GM04503 (cell line): ENCODE results near the gene DNAJB7.
A peak's percentile ranks its signal among the peaks of the same experiment; 100 is the strongest.
"Not testable (repeated sequence)": the region's sequence is repeated elsewhere in the genome, so short reads cannot be mapped to it uniquely, and the experiment has no call there.

Experiments
- DNase-seq: peaks from one replicate; pipeline ENCODE4 v3.0.0-alpha.2; 2012; ENCODE audit warnings: low read depth

Gene DNAJB7

GRCh38 chr22:40862013-40862412 lies at the start of gene DNAJB7:
Gene DNAJB7 (minus strand): TSS chr22:40862113. CDS start chr22:40861994, 119 bp downstream.
- DNase-seq = no peak

DNA sequence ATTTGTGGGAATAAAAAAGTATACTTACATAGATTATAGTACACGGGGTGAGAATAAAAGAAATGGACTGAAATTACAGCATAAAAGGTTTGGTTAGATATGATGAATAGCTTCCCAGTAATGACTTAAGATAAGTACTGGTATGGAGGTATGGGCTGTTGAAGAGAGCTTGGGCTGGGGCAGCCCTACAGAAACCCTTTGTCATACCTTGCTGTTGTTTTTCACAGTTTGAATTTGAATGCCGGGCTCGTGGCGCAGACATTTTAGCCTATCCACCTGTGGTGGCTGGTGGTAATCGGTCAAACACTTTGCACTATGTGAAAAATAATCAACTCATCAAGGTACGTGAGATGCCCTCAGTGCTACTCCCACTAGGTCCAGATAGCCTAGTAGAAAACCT lies 47.0 kb upstream of the DNAJB7 start:
- no peak for DNase-seq

GRCh38 chr22:40904101-40904500 lies 42.2 kb upstream of the DNAJB7 start:
- DNase-seq = no peak

GRCh38 chr22:40898850-40899357 lies 37.0 kb upstream of the DNAJB7 start:
- peak; percentile 16 for DNase-seq

- no peak for DNase-seq
Measured at GRCh38 chr22:40894417-40894816, 32.5 kb upstream of the DNAJB7 start.

- DNase-seq = peak; percentile 8
Measured at GRCh38 chr22:40890881-40891280, 29.0 kb upstream of the DNAJB7 start.

DNA sequence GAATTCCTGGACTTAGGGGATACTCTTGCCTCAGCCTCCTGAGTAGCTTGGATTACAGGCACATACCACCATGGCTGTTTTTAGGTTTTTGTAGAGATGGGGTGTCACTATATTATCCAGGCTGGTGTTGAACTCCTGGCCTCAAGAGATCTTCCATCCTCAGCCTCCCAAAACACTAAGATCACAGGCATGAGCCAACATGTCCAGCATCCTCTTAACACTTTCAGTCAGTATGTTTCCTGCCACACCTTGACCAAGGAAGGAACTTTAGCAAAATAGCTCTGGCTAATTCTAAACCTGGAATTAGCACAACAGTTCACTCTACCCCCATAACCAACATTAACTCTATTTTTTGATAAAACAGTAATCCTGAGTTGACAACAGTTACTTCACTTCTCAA lies 27.2 kb upstream of the DNAJB7 start:
- DNase-seq = no peak

DNA sequence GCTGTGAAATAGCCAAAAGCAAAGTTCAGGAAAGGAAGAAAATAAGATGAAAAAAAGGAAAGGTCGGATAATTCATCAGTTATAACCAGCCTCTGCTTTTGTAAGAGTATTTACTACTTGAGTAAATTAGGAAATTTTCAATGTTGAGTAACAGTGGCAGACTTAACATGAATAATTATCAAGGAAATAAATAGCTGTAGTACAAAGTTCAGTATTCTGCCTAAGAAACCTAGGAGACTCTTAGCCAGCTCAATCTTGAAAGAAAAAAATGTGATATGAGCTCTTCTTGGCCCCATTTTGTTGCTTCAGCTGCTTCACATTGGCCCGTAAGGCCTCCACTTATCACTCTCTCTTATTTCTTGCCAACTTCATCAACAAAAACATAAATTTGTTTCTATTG lies 17.0 kb upstream of the DNAJB7 start:
- no peak for DNase-seq

DNA sequence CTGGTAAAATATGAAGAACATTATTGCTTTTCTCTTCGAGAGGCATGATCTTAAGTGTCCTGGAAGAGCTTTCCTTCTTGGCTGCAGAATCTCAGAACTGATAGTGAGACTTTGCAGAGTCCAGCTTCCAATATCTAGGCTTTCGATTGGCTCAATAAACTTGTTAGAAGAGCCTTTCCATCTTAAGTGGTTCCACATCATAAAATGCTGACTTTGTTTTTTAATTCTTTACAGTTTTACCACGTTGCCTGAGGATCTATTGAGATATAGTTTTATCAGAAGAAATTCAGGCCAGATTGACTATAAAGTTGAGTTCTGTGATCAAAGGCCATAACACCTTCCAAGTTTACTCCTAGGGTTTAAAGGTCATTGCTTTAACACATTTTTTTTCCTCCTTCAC lies 15.6 kb upstream of the DNAJB7 start:
- DNase-seq = no peak

DNA sequence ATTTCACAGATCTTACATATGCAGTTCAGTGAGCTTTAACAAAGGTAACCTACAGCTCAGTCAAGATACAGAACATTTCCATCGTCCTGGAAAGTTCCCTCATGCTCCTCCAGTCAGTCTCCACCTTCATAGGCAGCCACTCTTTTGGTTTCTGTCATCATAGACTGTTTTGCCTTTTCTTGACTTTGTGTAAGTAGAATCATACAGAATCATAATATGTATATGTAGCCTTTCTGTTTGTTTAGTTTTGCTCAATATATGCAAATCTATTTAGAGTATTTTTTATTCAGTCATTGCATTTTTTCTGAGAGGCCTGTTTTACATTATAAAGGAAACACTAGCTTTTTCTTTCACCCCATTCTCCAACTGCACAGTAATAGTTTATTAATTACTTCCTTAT lies 15.0 kb upstream of the DNAJB7 start:
- no peak for DNase-seq

- DNase-seq = no peak
Measured at GRCh38 chr22:40875111-40875510, 13.2 kb upstream of the DNAJB7 start.

GRCh38 chr22:40874016-40874415 lies 12.1 kb upstream of the DNAJB7 start:
- DNase-seq = no peak

GRCh38 chr22:40868379-40868778 lies 6.5 kb upstream of the DNAJB7 start:
- not testable (repeated sequence) for DNase-seq

DNA sequence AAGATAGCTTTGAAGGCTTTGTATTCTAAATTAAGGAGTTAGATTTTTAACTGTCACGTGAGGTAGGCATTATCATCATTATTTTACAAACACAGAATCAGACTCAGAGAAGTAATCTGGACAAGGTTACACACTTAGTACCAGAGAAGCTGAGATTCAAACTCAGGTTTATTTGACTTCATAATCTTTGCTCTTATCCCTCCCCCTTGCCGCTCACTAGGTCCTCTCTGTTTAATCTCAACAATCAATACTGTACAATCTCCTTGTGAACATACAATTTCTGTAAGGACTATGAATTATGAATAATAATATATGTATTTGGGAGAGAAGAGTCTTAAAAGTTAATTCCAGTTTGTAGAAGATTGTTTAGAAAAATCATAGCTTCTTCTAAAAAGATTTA lies 5.2 kb upstream of the DNAJB7 start:
- DNase-seq = no peak

DNA sequence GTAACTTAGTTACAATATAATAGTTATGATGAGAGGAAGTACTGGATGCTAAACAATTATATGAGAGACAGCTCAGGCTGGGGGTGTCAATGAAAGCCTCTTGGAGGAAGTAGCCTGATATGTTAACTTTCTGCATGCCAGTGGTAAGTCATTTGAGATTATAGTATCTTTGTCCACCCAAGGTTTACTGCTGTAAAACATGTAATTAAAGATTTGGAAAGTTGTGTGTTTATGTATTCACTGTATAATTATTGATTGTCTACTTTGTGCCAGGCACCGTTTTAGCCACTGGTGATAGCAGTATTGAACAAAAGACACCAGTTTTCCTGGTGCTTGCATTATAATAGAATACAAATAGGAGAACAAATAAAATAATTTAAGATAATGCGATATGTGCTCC lies 624 bp upstream of the DNAJB7 start:
- DNase-seq = no peak

GRCh38 chr22:40857309-40857855 lies 4.5 kb downstream of the DNAJB7 start:
- no peak for DNase-seq

DNA sequence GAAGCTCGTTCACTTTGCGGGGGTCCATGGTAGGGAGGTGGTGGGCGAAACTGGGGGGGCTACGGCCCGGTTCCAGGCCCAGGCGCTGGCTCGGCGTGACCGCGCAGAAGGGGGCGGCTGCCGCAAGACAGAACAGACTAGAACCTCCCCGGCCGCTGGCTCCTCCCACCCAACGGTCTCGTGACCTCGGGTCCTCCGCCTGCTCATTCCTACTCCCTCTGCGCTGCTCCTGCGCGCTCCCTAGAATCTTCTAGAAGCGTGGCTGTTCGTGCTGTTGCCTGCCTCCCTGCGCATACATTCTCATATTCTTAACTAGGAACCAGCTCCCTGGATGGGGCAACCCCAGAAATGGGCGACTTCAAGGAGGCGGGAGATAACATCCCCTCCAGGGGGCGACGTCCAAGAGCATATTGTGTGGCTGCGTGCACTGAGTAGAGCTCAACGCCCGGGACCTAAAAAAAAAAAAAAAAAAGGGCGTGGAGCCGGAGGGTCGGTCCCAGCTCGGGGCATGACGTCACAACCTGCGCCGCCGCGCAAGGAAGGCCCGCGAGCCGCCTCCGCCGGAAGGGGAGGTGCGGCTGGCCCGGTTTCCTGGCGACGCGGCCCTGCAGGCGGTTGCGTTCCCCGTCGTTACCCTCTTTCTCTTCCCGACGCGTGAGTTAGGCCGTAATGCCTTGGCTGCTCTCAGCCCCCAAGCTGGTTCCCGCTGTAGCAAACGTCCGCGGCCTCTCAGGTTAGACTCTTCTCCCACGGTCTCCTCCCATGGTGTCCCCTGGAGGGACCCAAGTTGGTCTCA lies 5.2 kb downstream of the DNAJB7 start, which contains the start of the genes ST13 and XPNPEP3:
ST13 (minus strand) TSS at position 127 of the 796 bp plus-strand sequence; CDS start at position 28, 99 bp downstream.
XPNPEP3 (plus strand) TSS at position 636 of the 796 bp plus-strand sequence; CDS start at position 670, 34 bp downstream.
- peak; percentile 79 for DNase-seq

GRCh38 chr22:40855979-40856512 lies 5.9 kb downstream of the DNAJB7 start:
- DNase-seq = no peak

- DNase-seq = no peak
Measured at GRCh38 chr22:40855071-40855978, 6.6 kb downstream of the DNAJB7 start.

DNA sequence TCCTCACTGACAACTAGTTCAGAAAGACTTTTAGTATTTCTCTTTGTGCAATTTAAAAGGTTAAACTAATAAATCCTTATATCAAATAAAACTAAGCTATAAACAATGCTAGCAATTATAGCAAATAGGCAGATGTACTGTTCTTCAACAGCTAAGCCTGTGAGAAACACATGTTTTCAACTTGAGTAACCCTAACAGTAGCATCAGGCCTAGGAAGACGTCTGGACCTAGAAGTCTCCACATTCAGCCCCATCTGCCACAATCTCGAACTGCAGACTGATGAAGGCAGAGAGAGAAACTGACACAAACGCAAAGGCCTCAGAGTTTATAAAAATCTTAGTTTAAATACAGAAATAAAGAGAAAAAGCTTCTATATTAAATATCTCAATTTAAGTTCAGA lies 8.0 kb downstream of the DNAJB7 start:
- no peak for DNase-seq

DNA sequence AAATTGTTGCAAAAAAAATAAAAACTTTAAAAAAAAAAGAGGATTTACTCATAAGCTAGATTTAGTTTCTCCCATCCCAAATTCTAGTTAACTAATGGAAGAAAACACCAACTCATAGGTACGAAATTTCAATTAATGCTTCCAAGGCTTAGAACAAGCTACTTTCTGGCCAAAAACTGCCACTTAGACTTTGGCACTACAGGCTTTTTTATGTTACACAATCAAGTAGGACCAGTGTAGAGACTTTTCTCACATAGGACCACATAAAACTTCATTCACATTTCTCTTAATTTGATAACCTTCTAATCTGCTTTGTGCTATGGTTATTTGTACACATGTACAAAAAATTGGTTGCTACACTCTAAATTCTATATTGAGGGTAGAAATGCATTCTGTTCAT lies 8.6 kb downstream of the DNAJB7 start:
- no peak for DNase-seq

- not testable (repeated sequence) for DNase-seq
Measured at GRCh38 chr22:40845816-40846215, 16.1 kb downstream of the DNAJB7 start.
